ENCODE results near the gene CPNE5. TPM values are rescaled to one million over a fixed set of nuclear protein-coding genes. Genes with fewer than 3 reads are reported as not detected.

Gene CPNE5
- total RNA-seq, 1 donor from 2014 or later: 1.2 TPM

DNA sequence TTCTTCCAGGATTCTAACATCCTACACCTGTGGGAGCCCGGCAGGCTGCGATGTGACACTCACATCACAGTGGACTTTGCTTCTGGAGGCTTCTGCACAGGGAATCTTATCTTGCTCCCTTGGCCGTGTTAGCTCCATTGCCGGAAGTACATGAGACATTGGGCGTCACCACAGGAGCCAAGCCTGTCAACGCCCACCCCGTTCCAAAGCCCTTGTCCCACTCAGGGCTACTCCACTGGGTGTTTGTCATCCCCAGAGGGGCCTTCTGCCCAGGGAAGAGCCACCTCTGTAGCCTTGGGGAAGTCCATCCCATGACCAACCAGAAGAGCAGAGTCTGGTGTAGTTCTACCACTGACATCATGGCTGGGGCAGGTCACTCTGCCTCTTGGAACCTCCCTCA, 139.9 kb downstream of the CPNE5 start:
- no peak overlapping the region for H3K27ac Mint-ChIP-seq
- H3K36me3 Mint-ChIP-seq: no peaks in the 10 kb centered on the region
- peaks cover 8% of the 10 kb centered on the region for H3K27me3 Mint-ChIP-seq (ENCODE audit: low read depth)
- TF ChIP-seq, protein P1, sequence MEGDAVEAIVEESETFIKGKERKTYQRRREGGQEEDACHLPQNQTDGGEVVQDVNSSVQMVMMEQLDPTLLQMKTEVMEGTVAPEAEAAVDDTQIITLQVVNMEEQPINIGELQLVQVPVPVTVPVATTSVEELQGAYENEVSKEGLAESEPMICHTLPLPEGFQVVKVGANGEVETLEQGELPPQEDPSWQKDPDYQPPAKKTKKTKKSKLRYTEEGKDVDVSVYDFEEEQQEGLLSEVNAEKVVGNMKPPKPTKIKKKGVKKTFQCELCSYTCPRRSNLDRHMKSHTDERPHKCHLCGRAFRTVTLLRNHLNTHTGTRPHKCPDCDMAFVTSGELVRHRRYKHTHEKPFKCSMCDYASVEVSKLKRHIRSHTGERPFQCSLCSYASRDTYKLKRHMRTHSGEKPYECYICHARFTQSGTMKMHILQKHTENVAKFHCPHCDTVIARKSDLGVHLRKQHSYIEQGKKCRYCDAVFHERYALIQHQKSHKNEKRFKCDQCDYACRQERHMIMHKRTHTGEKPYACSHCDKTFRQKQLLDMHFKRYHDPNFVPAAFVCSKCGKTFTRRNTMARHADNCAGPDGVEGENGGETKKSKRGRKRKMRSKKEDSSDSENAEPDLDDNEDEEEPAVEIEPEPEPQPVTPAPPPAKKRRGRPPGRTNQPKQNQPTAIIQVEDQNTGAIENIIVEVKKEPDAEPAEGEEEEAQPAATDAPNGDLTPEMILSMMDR (IDR thresholded peaks at IDR 0.05; ENCODE audit: unreplicated experiment): no peak
- no peak overlapping the region for H3K4me3 Mint-ChIP-seq
- no peaks in the 10 kb centered on the region for H3K9me3 Mint-ChIP-seq
- H3K4me1 Mint-ChIP-seq: no peaks in the 10 kb centered on the region
- DNase-seq (ENCODE audit: low spot score in 2 of 2, unreplicated experiment in 2 of 2): no peak

DNA sequence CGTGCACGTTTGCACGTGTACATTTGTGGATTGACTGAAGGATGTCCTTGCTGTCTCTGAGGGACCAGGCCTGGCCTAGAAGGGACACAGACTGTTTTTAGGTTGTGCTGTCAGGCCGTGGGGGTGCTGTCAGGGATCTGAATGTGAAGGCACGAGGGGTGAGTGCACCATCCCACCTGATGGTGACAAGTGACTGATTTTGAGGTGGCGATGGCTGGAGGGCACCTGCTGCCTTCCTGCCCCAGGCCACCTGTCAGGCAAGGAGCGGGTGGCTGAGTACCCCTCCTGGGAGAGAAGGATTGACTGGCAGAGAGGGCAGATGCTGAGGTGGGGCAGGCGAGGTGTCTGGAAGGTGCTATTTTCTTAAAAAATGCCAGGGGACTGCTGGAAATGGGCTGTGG, 140.4 kb downstream of the CPNE5 start:
- H3K36me3 Mint-ChIP-seq: no peaks in the 10 kb centered on the region
- H3K4me3 Mint-ChIP-seq: no peak overlapping the region
- DNase-seq (ENCODE audit: low spot score in 2 of 2, unreplicated experiment in 2 of 2): no peak
- H3K27ac Mint-ChIP-seq: no peak overlapping the region
- H3K9me3 Mint-ChIP-seq: no peaks in the 10 kb centered on the region
- peaks cover 8% of the 10 kb centered on the region for H3K27me3 Mint-ChIP-seq (ENCODE audit: low read depth)
- no peaks in the 10 kb centered on the region for H3K4me1 Mint-ChIP-seq
- TF ChIP-seq, protein P1 (IDR thresholded peaks at IDR 0.05; ENCODE audit: unreplicated experiment): no peak

DNA sequence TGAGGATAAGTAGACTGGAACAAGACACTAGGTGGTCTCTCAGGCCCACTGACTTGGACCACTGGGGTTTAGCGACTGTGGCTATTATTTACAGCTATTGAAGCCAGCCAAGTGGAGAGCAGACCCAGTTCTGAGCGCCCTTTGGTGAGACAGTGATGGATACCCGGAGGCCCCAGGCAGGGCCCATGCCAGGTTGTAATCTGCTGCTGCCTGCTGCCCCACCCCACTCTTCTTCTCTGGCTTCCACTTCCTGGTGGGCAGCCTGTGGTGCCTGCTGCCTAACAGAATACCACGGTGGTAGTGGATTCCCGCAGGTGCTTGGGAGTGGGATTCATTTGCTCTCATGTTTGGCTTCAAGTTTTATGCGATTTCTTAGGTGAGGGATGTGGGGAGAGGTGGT, 141.0 kb downstream of the CPNE5 start:
- H3K27me3 Mint-ChIP-seq (ENCODE audit: low read depth): peaks cover 8% of the 10 kb centered on the region
- H3K4me1 Mint-ChIP-seq: no peaks in the 10 kb centered on the region
- no peak overlapping the region for H3K4me3 Mint-ChIP-seq
- DNase-seq (ENCODE audit: low spot score in 2 of 2, unreplicated experiment in 2 of 2): no peak
- H3K9me3 Mint-ChIP-seq: no peaks in the 10 kb centered on the region
- H3K27ac Mint-ChIP-seq: no peak overlapping the region
- TF ChIP-seq, protein P1 (IDR thresholded peaks at IDR 0.05; ENCODE audit: unreplicated experiment): no peak
- no peaks in the 10 kb centered on the region for H3K36me3 Mint-ChIP-seq

DNA sequence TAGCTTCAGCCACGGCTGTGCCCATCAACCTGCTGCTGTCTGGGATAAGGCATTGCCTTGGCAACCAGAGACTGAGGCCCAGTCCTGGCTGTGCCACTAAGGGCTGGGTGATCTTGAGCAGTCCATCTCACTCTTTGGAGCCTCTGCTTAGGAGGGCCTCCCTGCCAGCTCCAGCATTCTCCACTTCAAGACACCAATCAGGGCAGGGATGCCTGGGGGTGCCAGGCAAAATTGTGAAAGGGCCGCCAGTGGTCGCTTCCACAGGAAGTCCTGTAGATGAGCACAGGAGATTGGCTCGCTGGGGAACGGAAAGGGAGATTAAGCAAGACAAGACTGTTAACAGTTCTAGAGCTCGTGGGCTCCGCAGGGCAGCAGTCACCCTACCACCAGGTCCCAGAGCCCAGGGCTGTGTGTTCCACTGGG, 141.8 kb downstream of the CPNE5 start, which contains the start of gene RAB44:
RAB44 (plus strand) TSS at position 346 of the 423 bp plus-strand sequence. CDS start 6,410 bp downstream, outside the sequence.
- TF ChIP-seq, protein P1 (IDR thresholded peaks at IDR 0.05; ENCODE audit: unreplicated experiment): no peak
- Mint-ChIP-seq H3K36me3 (no peaks in the 10 kb centered on the region), H3K4me3 (no peak within 1 kb of the TSS), H3K27me3 (ENCODE audit: low read depth) (peaks cover 8% of the 10 kb centered on the region), H3K9me3 (no peaks in the 10 kb centered on the region), H3K27ac (no peak within 1 kb of the TSS), H3K4me1 (no peaks in the 10 kb centered on the region)
- no peak for DNase-seq (ENCODE audit: low spot score in 2 of 2, unreplicated experiment in 2 of 2)

DNA sequence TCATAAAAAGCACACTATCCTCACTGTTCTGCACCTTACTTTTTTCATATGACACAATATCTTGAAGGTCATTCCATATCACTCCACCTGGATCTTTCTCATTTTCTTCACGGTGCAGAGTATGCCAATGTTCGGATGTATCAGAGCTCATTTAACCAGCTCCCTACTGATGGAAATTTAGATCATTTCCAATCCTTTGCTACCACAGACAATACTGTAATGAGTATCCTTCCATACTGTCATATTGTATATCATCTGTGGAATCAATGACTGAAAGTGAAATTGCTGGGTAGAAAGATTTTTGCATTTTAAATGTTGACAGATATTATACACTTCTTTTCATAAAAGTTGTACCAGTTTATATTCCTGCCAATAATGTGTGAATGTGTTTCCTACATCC, 143.8 kb downstream of the CPNE5 start:
- no peaks in the 10 kb centered on the region for H3K36me3 Mint-ChIP-seq

More for the DNA sequence above, 143.8 kb downstream of the CPNE5 start:
- Mint-ChIP-seq H3K4me3 (no peak overlapping the region), H3K27me3 (ENCODE audit: low read depth) (peaks cover 8% of the 10 kb centered on the region), H3K4me1 (no peaks in the 10 kb centered on the region), H3K9me3 (peaks cover 8% of the 10 kb centered on the region), H3K27ac (no peak overlapping the region)
- no peak for DNase-seq (ENCODE audit: low spot score in 2 of 2, unreplicated experiment in 2 of 2)
- TF ChIP-seq, protein P1 (IDR thresholded peaks at IDR 0.05; ENCODE audit: unreplicated experiment): no peak
